Activated CD4-positive, alpha-beta T cell treated with anti-CD3 and anti-CD28 coated beads, Interleukin-2, amount 10 ng/mL, durations not matched to agents 24 days and 14 days (primary cell): ENCODE data around the gene TIMM50. TPM values are rescaled to one million over a fixed set of nuclear protein-coding genes. Genes with fewer than 3 reads are reported as not detected.

ENCODE experiments used
- DNase-seq: peaks from one replicate; pipeline ENCODE4 v3.0.0; 2022
- H3K27ac Mint-ChIP-seq: one replicate; pipeline ENCODE4 v1.8.0; 2022; ENCODE audit warnings: mild to moderate bottlenecking, mixed read lengths
- H3K27me3 Mint-ChIP-seq: one replicate; pipeline ENCODE4 v1.8.0; 2022; ENCODE audit warnings: mixed read lengths
- H3K36me3 Mint-ChIP-seq: one replicate; pipeline ENCODE4 v1.8.0; 2022; ENCODE audit warnings: low read depth, mild to moderate bottlenecking, mixed read lengths
- H3K4me1 Mint-ChIP-seq: one replicate; pipeline ENCODE4 v1.8.0; 2021; ENCODE audit warnings: mixed read lengths
- H3K4me3 Mint-ChIP-seq: one replicate; pipeline ENCODE4 v1.8.0; 2022; ENCODE audit warnings: mild to moderate bottlenecking, moderate library complexity, mixed read lengths
- H3K9me3 Mint-ChIP-seq: one replicate; pipeline ENCODE4 v1.8.0; 2021; ENCODE audit warnings: mixed read lengths
- intact Hi-C: fragments of 100-400 bp; cut with micrococcal nuclease; formaldehyde crosslinking; loops from one replicate; pipeline ENCODE4 v1.15.1; 2023
- total RNA-seq: library from RNA; stranded (reverse); gene quantifications from 2 replicates; pipeline ENCODE4 v1.2.3, GENCODE V29; 2022

The TIMM50 gene
- 141 and 143 TPM in 2 replicates for total RNA-seq

DNA sequence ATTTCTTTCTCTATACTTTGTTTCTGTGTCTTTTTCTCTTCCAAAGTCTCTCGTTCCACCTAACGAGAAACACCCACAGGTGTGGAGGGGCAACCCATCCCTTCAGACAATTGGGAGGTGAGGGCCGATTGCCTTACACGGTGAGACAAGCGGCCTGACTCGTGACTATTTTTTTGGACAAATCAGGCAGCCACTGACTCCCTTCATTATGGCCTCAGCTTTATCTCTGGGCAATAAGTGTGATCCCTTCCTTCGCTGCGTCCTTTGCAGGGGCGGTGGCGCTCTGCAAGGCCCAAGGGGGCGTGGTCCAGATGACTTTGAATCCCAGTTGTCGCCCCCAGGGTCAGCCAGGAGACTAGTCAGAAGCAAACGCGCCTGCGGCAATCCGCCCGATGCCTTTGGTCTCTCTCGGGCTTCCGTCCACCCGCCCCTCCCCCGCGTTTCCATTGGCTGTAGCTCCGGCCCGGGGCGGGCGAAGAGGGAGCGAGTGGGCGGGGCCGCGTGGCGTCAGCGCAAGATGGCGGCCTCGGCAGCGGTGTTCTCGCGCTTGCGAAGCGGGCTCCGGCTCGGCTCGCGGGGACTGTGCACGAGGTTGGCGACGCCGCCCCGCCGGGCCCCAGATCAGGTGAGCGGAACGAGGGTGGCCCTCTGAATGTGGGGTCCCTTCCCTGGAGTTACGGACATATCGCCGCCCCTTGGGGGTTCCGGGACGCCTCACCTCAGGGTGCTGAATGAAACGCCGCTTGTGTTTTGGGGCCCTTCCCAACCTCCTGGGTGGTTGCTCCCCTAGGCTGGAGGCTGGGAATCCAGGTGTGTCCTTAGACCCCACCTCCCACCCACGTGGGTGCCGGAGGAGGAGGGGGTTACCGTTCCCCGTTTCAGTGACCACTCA lies at the start of gene TIMM50:
TSS of gene TIMM50 (plus strand) at position 502 of the 892 bp plus-strand sequence. CDS start at position 518, 16 bp downstream.
- H3K27ac Mint-ChIP-seq, result peak within 1 kb of the TSS; percentile 94
- peak within 1 kb of the TSS; percentile 92 for H3K4me3 Mint-ChIP-seq
- H3K36me3 Mint-ChIP-seq, result peaks cover 27% of the 10 kb centered on the region
- no peaks in the 10 kb centered on the region for H3K27me3 Mint-ChIP-seq
- intact Hi-C loops, result loop anchor here (1.0 to 2.0 kb wide), 3 partner anchors 22 to 89 kb away; partner anchors contain the start of genes MED29, PAF1 and SUPT5H
- H3K9me3 Mint-ChIP-seq, result no peaks in the 10 kb centered on the region
- DNase-seq, result peak; percentile 99
- H3K4me1 Mint-ChIP-seq, result peaks cover 21% of the 10 kb centered on the region

DNA sequence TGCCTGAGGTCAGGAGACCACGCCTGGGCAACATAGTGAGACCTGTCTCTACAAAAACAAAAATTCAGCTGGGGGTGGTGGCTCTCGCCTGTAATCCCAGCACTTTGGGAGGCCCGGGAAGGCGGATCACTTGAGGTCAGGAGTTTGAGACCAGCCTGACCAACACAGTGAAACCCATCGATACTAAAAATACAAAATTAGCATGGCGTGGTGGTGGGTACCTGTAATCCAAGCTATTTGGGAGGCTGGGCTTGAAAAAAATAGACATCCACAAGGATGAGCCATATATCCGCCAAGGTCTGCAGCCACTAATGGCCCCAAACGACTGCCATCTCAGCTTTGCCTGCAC lies 48.0 kb upstream of the TIMM50 start:
- Mint-ChIP-seq H3K36me3 (peaks cover 46% of the 10 kb centered on the region), H3K4me1 (peaks cover 44% of the 10 kb centered on the region)
- intact Hi-C loops, result no loop called here

DNA sequence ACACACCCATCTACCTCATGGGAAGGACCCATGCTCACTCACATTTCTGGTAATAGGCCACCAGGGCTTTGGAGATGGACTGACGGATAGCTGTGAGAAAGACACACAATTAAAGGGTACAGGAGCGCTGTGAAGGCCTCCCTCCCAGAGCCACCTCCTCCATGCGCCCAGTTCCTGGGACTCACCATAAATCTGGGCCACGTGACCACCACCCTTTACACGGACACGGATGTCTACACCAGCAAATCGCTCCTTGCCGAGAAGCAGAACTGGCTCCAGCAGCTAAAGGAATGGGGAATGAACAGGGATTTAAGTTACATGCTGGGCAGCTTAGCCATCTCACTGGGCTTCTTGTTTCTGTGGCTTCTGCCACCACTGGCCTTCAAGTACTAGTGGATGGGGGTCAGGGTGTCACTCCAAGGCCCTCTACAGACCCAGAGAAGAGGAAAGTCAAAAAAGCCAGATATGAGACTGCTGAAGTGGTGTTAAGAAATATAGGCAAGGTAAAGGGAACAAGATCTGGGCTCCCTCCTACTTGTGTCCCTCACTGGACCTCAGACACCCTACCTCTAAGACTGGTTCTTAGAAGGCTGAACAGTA lies 47.1 kb upstream of the TIMM50 start:
- DNase-seq, result no peak
- intact Hi-C loops, result no loop called here
- Mint-ChIP-seq H3K4me1 (peaks cover 44% of the 10 kb centered on the region), H3K27ac (peak overlapping the region; percentile 85), H3K4me3 (peak overlapping the region; percentile 91), H3K9me3 (no peaks in the 10 kb centered on the region), H3K27me3 (no peaks in the 10 kb centered on the region), H3K36me3 (peaks cover 46% of the 10 kb centered on the region)

More for the DNA sequence above, 48.0 kb upstream of the TIMM50 start:
- Mint-ChIP-seq H3K27me3 (no peaks in the 10 kb centered on the region), H3K9me3 (no peaks in the 10 kb centered on the region), H3K4me3 (peak overlapping the region; percentile 26), H3K27ac (peak overlapping the region; percentile 85)
- no peak for DNase-seq

- no peaks in the 10 kb centered on the region for H3K9me3 Mint-ChIP-seq
Observed at GRCh38 chr19:39434123-39435076, 46.2 kb upstream of the TIMM50 start.

DNA sequence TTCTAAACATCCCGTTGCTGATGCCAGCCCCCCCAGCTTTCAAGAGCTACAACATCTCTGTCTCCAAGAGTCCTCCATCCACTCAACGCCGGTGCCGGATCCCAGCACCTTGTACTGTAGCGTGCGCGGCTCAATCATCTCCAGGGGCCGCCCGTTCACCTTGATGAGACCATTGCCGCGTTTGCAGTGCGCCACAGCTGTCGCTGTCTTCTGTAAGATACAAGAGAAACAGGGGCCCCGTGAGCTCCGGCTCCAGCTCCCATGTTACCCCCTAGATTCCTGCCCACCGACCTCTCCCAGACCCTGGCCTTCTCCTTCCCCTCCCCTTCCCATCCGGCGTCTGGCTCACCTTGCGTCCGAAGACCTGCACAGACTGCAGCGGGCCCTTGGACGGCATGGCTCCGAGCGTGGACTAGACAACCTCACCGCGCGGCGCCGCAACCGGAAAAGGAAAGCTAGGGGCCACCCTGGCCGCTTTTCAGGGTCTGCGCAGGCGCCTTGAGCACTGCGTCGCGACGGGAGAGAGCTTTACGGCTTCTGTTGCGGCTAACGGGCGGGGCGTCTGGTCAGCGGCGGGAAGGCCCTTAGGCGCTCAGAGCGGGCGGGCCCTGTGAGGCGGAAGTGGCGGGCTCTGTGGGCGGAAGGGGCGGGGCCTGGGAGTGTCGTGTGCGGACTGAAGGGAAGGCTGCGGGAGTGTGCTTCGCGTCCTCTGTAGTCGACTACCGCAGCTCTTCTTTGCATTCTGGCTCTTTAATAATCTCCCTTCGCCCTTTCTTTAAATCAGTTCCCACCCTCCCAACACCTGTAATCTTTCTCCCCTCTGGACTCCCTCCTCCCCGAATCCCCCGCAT lies 44.9 kb upstream of the TIMM50 start, which contains the start of gene RPS16:
TSS of gene RPS16 (minus strand) at position 451 of the 851 bp plus-strand sequence. CDS start at position 397, 54 bp downstream.
- no peaks in the 10 kb centered on the region for H3K27me3 Mint-ChIP-seq
- H3K9me3 Mint-ChIP-seq, result no peaks in the 10 kb centered on the region
- peak within 1 kb of the TSS; percentile 99 for H3K27ac Mint-ChIP-seq
- H3K4me1 Mint-ChIP-seq, result peaks cover 45% of the 10 kb centered on the region
- peak within 1 kb of the TSS; percentile 91 for H3K4me3 Mint-ChIP-seq
- H3K36me3 Mint-ChIP-seq, result peaks cover 42% of the 10 kb centered on the region
- DNase-seq, result peak; percentile 100
- intact Hi-C loops, result loop anchor here (1.0 kb wide), 2 partner anchors 10 to 23 kb away; partner anchors contain the start of genes PLEKHG2 and SUPT5H

More at GRCh38 chr19:39434123-39435076, 46.2 kb upstream of the TIMM50 start:
- peak overlapping the region; percentile 99 for H3K27ac Mint-ChIP-seq
- DNase-seq, result no peak
- intact Hi-C loops, result no loop called here
- H3K4me1 Mint-ChIP-seq, result peaks cover 44% of the 10 kb centered on the region
- H3K4me3 Mint-ChIP-seq, result peak overlapping the region; percentile 91
- H3K36me3 Mint-ChIP-seq, result peaks cover 46% of the 10 kb centered on the region
- H3K27me3 Mint-ChIP-seq, result no peaks in the 10 kb centered on the region

DNA sequence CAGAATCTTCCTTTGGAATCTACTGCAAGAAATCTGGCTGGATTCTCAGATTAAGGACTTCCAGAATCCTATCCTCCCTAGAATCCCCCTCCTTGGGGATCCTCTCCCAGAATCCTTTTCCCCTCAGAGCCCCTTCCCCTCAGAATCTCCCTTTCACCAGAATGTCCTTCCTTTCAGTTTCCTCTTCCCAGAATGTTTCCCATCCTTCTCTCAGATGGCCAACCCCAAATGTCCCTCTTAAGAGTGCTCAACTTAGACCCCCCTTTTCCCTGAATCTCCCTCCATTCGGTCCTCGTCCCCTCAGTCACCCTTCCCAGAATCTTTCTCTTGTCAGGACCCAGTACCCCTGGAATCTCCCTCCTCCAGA lies 44.3 kb upstream of the TIMM50 start:
- H3K4me1 Mint-ChIP-seq, result peaks cover 39% of the 10 kb centered on the region
- peak overlapping the region; percentile 91 for H3K4me3 Mint-ChIP-seq
- peak overlapping the region; percentile 99 for H3K27ac Mint-ChIP-seq
- no peaks in the 10 kb centered on the region for H3K9me3 Mint-ChIP-seq
- H3K27me3 Mint-ChIP-seq, result no peaks in the 10 kb centered on the region
- H3K36me3 Mint-ChIP-seq, result peaks cover 36% of the 10 kb centered on the region
- no peak for DNase-seq
- intact Hi-C loops, result loop anchor here (1.0 kb wide), 2 partner anchors 9 to 24 kb away; partner anchors contain the start of genes PLEKHG2 and SUPT5H

DNA sequence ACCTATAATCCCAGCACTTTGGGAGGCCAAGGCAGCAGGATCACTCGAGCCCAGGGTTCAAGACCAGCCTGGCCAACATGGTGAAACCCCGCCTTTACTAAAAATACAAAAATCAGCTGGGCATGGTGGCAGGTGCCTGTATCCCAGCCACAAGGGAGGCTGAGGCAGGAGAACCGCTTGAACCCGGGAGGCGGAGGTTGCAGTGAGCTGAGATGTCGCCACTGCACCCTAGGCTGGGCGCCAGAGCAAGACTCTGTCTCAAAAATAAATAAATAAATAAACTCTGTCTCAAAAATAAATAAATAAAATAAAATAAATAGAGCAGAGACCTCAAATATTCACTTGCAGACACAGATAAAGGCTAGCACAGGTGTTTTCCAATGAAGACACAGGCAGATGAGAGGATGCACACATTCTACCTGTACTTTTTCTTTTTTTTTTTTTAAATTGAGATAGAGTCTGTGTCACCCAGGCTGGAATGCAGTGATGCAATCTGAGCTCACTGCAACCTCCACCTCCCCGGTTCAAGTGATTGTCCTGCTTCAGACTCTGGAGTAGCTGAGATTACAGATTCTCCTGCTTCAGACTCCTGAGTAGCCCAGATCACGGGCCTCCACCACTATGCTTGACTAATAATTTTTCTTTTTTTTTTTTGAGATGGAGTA lies 42.2 kb upstream of the TIMM50 start:
- H3K4me1 Mint-ChIP-seq, result peaks cover 32% of the 10 kb centered on the region

GRCh38 chr19:39444598-39445195 lies 35.9 kb upstream of the TIMM50 start:
- Mint-ChIP-seq H3K9me3 (no peaks in the 10 kb centered on the region), H3K4me3 (peak overlapping the region; percentile 98), H3K27me3 (no peaks in the 10 kb centered on the region), H3K36me3 (peaks cover 36% of the 10 kb centered on the region), H3K4me1 (peaks cover 33% of the 10 kb centered on the region), H3K27ac (peak overlapping the region; percentile 96)
- no peak for DNase-seq
- intact Hi-C loops, result loop anchor here (1.0 to 5.0 kb wide), 5 partner anchors 8 to 388 kb away; partner anchors contain the start of genes DYRK1B, MED29, PAF1 and SAMD4B

More for the DNA sequence above, 42.2 kb upstream of the TIMM50 start:
- no peaks in the 10 kb centered on the region for H3K27me3 Mint-ChIP-seq
- H3K4me3 Mint-ChIP-seq, result no peak overlapping the region
- DNase-seq, result no peak
- H3K36me3 Mint-ChIP-seq, result peaks cover 25% of the 10 kb centered on the region
- intact Hi-C loops, result no loop called here
- no peaks in the 10 kb centered on the region for H3K9me3 Mint-ChIP-seq
- no peak overlapping the region for H3K27ac Mint-ChIP-seq

DNA sequence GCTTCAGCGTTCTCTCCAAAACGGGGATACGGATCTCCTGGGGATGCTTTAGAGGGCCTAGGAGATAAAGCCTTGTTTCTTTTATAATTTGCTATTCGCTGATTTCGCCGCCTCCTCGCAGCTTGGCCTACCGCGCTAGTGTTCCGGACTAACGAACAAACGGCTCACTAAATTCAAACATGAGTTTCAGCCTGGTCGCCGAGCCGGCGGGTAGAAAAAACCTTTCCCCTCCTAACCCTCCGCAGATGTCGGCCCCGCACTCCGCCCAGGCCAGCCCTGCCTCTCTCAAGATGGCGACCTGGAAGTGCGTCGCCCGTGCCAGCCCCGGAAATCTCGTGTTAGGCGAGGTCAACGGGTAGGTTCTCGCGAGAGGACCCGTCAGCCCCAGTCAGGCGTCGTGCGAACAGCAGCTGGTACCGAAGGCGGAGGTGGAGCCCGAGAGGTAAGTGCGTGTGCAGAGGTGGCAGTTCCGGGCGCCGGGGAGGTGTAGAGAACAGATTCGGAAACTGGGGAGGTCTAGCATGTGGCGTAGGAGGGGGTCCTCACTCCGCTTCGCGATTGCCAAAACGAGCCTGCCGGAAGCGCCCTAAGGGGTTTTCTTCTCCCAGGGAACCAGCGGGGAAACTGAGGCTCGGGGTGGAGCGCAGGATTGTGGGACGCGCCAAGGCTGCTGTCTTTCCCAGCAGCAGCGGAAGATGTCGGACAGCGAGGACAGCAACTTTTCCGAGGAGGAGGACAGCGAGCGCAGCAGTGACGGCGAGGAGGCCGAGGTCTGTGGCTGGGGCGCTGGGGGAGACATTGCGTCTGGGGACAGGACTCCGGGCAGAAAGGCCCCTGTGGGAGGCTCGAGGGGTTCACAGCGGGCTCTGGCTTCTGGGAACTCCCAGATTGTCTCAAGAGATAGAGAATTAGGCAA lies 35.2 kb upstream of the TIMM50 start, which contains the start of gene SUPT5H:
TSS of gene SUPT5H (plus strand) at position 387 of the 916 bp plus-strand sequence. CDS start at position 696, 309 bp downstream.
- Mint-ChIP-seq H3K4me1 (peaks cover 33% of the 10 kb centered on the region), H3K9me3 (no peaks in the 10 kb centered on the region), H3K36me3 (peaks cover 41% of the 10 kb centered on the region), H3K27ac (peak within 1 kb of the TSS; percentile 96), H3K4me3 (peak within 1 kb of the TSS; percentile 98), H3K27me3 (no peaks in the 10 kb centered on the region)
- DNase-seq, result peak; percentile 99
- intact Hi-C loops, result loop anchor here (1.0 to 5.0 kb wide), 6 partner anchors 9 to 387 kb away; partner anchors contain the start of genes DYRK1B, MED29, PAF1 and SAMD4B

DNA sequence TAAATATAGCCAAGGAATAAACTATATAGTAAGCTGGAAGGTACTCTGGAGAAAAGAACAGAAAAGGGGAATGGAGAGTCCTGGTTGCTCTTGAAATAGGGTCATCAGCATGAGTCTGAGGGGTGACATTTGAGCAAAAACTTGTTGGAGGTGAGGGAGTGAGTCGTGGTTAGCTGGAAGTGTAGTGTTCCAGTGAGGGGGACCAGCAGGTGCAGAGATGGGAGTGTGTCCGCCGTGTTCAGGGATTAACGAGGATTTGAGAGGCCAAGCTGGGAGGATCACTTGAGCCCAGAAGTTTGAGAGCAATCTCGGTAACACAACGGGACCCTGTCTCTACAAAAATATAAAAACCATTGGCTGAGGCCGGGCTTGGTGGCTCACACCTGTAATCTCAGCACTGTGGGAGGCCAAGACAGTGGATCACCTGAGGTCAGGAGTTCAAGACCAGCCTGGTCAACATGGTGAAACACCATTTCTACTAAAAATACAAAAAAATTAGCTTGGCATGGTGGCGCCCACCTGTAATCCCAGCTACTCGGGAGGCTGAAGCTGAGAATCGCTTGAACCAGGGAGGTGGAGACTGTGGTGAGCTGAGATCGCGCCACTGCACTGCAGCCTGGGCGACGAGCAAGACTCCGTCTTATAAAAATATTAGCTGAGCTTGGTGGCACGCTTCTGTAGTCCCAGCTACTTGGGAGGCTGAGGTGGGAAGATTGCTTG lies 34.1 kb upstream of the TIMM50 start:
- H3K9me3 Mint-ChIP-seq, result no peaks in the 10 kb centered on the region
- peaks cover 45% of the 10 kb centered on the region for H3K36me3 Mint-ChIP-seq
- H3K4me1 Mint-ChIP-seq, result peaks cover 36% of the 10 kb centered on the region
- H3K4me3 Mint-ChIP-seq, result peak overlapping the region; percentile 98
- H3K27me3 Mint-ChIP-seq, result no peaks in the 10 kb centered on the region
- no peak for DNase-seq
- H3K27ac Mint-ChIP-seq, result peak overlapping the region; percentile 96
- intact Hi-C loops, result loop anchor here (2.0 to 5.0 kb wide), 3 partner anchors 104 to 386 kb away; partner anchors contain the start of genes DYRK1B and SAMD4B
